Smooth muscle cell (in vitro differentiated cells): Measurements from ENCODE around the gene AP2M1. TPM values are rescaled to one million over a fixed set of nuclear protein-coding genes. Genes with fewer than 3 reads are reported as not detected.
A peak's percentile ranks its signal among the peaks of the same experiment; 100 is the strongest.
"Not testable (repeated sequence)": the region's sequence is repeated elsewhere in the genome, so short reads cannot be mapped to it uniquely, and the experiment has no call there.

ENCODE experiments used
- DNase-seq: peaks from one replicate; lab custom pipeline; 2025; ENCODE audit not compliant: unreplicated experiment; lab: John Stamatoyannopoulos, UW
- H2AFZ ChIP-seq: fragments of 200-600 bp; sonication (generic); 2 replicates; pipeline ENCODE4 v1.6.0; 2016; ENCODE audit warnings: antibody characterized with exemption, low read depth, mild to moderate bottlenecking
- H3F3A ChIP-seq: fragments of 200-600 bp; sonication (generic); 2 replicates; pipeline ENCODE4 v1.6.0; 2017; ENCODE audit warnings: antibody characterized with exemption, low read depth
- H3K27ac ChIP-seq: fragments of 200-600 bp; sonication (generic); 2 replicates; pipeline ENCODE4 v1.5.1; 2016; ENCODE audit warnings: low read depth, mild to moderate bottlenecking
- H3K27me3 ChIP-seq: fragments of 200-600 bp; sonication (generic); 2 replicates; pipeline ENCODE4 v1.6.1; 2016; ENCODE audit warnings: low read depth, mild to moderate bottlenecking
- H3K36me3 ChIP-seq: fragments of 200-600 bp; sonication (generic); 2 replicates; pipeline ENCODE4 v1.5.1; 2016; ENCODE audit warnings: low read depth
- H3K4me1 ChIP-seq: fragments of 200-600 bp; sonication (generic); 2 replicates; pipeline ENCODE4 v1.5.1; 2016; ENCODE audit warnings: low read depth
- H3K4me2 ChIP-seq: fragments of 200-600 bp; sonication (generic); 2 replicates; pipeline ENCODE4 v1.6.0; 2016; ENCODE audit warnings: mild to moderate bottlenecking
- H3K4me3 ChIP-seq: fragments of 200-600 bp; sonication (generic); 2 replicates; pipeline ENCODE4 v1.5.1; 2016; ENCODE audit warnings: mild to moderate bottlenecking
- H3K79me2 ChIP-seq: fragments of 200-600 bp; sonication (generic); 2 replicates; pipeline ENCODE4 v1.6.0; 2016; ENCODE audit warnings: low read depth, mild to moderate bottlenecking
- H3K9ac ChIP-seq: fragments of 200-600 bp; sonication (generic); 2 replicates; pipeline ENCODE4 v1.6.0; 2016; ENCODE audit warnings: low read depth
- H3K9me3 ChIP-seq: fragments of 200-600 bp; sonication (generic); replicated peaks from 2 replicates; pipeline ENCODE4 v1.5.1; 2016; ENCODE audit warnings: low read depth
- H4K20me1 ChIP-seq: fragments of 200-600 bp; sonication (generic); 2 replicates; pipeline ENCODE4 v1.6.0; 2016; ENCODE audit warnings: low read depth
- CTCF ChIP-seq: fragments of 200-600 bp; sonication (generic); IDR thresholded peaks from 2 replicates; pipeline ENCODE4 v1.5.1; 2017; ENCODE audit warnings: borderline replicate concordance, mild to moderate bottlenecking, antibody characterized with exemption; ENCODE audit not compliant: insufficient read depth, poor library complexity, severe bottlenecking
- WGBS: methylation state at CpG from one replicate; pipeline ENCODE4 v1.1.7; 2016; ENCODE audit warnings: low lambda C conversion rate; 5-methylcytosine and 5-hydroxymethylcytosine counted together
- polyA plus RNA-seq: library from polyadenylated mRNA; unstranded; fragments of >200 nt; fragmentation: Nextera tagmentation; extraction: Ambion mirVana; gene quantifications from 2 replicates; pipeline ENCODE4 v1.2.1, GENCODE V29; 2016
- total RNA-seq: library from RNA; depleted of rRNA; stranded (reverse); fragments of >200 nt; gene quantifications from 2 replicates; pipeline ENCODE4 v1.2.3, GENCODE V29; 2014

The AP2M1 gene
- total and polyA plus RNA-seq, 2 experiments from 2014 or later = 444 to 784 TPM

GRCh38 chr3:184149123-184149522 is 25.5 kb upstream of the AP2M1 start:
- Histone ChIP-seq H4K20me1 (no peaks in the 10 kb centered on the region), H3K79me2 (no peaks in the 10 kb centered on the region), H3K4me3 (no peak overlapping the region), H3K36me3 (no peaks in the 10 kb centered on the region), H3K27ac (no peak overlapping the region), H2AFZ (no peak overlapping the region), H3K9me3 (no peaks in the 10 kb centered on the region), H3K4me2 (no peak overlapping the region), H3K4me1 (no peaks in the 10 kb centered on the region), H3F3A (no peaks in the 10 kb centered on the region), H3K9ac (no peak overlapping the region), H3K27me3 (no peaks in the 10 kb centered on the region)
- no peak for TF ChIP-seq CTCF
- 95% methylated on average over 6 of the region's 6 CpGs for WGBS
- DNase-seq = no peak

DNA sequence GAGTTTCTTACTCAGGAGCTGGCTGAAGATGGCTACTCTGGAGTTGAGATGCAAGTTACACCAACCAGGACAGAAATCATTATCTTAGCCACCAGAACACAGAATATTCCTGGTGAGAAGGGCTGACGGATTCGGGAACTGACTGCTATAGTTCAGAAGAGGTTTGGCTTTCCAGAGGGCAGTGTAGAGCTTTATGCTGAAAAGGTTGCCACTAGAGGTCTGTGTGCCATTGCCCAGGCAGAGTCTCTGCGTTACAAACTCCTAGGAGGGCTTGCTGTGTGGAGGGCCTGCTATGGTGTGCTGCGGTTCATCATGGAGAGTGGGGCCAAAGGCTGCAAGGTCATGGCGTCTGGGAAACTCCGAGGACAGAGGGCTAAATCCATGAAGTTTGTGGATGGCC is 24.9 kb upstream of the AP2M1 start:
- H3K9ac ChIP-seq, H4K20me1 ChIP-seq, H3K27me3 ChIP-seq, H3K4me1 ChIP-seq, H3K4me2 ChIP-seq, H3K36me3 ChIP-seq, H3F3A ChIP-seq, H3K79me2 ChIP-seq, H2AFZ ChIP-seq, DNase-seq, H3K9me3 ChIP-seq, H3K27ac ChIP-seq, H3K4me3 ChIP-seq: not testable (repeated sequence)
- WGBS = 75% methylated on average over 6 of the region's 6 CpGs

DNA sequence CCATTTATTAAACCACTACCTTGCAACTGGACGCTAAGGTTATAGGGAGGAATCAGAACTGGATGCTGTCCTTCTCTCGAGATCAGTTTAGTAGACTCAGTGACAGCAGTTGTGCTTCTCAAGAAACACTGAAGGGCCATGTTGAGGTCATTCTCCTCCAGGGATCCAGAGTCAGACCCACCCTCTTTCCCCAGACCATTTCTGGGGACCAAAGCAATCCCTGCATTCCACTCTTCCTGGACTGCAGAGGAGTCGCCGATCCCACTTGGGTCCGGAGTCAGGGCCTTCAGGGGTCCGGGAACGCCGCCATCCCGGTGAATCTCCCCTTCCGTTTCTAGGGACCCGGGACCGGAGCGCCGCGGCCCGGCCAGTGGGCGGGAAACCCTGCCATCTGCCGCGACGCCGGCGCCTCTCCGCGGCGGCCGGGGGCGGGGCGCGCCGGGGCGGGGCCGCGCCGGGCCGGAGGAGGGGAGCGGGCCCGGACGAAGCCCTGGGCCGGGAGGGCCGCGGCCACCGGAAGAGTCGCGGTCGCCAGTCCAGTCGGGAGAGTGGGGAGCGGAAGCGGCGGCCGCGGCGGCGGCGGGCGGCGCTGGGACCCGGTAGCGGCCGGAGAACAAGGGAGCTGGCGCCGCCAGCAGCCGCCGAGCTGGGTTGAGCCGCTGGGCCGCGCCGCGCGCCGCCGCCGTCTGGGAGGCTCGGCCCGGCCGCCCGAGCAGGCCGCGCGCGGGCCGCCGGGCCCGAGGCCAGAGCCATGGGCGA is 19.6 kb upstream of the AP2M1 start, which contains the start of gene DVL3:
DVL3 (plus strand) TSS at position 493 of the 759 bp plus-strand sequence; CDS start at position 752, 259 bp downstream.
- Histone ChIP-seq H3K36me3 (no peaks in the 10 kb centered on the region), H3F3A (peaks cover 15% of the 10 kb centered on the region), H3K4me1 (peaks cover 21% of the 10 kb centered on the region), H3K27me3 (no peaks in the 10 kb centered on the region), H4K20me1 (peaks cover 44% of the 10 kb centered on the region), H3K4me3 (peak within 1 kb of the TSS; percentile 96), H3K27ac (peak within 1 kb of the TSS; percentile 63), H3K9me3 (no peaks in the 10 kb centered on the region), H3K79me2 (peaks cover 44% of the 10 kb centered on the region), H3K4me2 (peak within 1 kb of the TSS; percentile 87), H2AFZ (peak within 1 kb of the TSS; percentile 94), H3K9ac (peak within 1 kb of the TSS; percentile 89)
- TF ChIP-seq CTCF = no peak
- DNase-seq = peak; percentile 44
- WGBS = 2% methylated on average over 62 of the region's 84 CpGs

DNA sequence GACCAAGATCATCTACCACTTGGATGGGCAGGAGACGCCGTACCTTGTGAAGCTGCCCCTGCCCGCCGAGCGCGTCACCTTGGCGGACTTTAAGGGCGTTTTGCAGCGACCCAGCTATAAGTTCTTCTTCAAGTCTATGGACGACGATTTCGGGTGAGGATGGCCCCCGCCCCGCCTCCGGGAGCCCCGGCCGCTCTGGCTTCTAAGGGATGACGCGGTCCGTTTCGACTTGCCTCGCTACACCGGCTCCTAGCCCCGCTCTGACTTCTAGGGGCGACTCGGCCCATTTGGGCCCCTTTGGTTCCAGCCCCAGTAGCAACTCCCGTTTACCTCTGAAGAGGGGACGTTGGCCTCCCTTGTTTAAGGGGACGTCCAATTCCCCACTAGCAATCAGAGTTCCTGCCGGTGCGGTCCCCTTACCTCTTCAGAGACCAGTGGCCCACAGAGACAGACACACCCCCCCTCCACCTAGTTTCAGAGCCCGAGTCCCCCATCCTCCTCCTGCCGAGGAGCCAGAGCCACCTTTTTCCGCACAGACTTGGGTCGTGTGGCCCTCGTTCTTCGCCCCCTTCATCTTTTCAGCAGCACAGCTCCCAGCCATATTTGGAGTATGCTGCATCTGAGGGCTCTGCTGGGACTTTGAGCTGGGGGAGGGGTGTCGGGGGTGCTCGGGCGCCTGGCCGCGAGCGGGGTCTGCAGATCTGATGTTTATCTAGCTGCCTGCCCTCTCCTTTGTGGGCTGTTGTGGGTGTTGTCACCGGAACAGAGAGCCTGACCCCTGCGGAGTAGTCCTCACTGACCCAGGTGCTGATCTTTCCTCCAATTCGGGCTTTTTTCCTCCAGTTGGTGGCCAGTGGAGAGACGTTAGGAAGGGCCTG is 18.8 kb upstream of the AP2M1 start:
- Histone ChIP-seq H3K9me3 (no peaks in the 10 kb centered on the region), H3K27me3 (no peaks in the 10 kb centered on the region), H4K20me1 (peaks cover 52% of the 10 kb centered on the region), H3K36me3 (no peaks in the 10 kb centered on the region), H3F3A (peaks cover 15% of the 10 kb centered on the region), H3K9ac (peak overlapping the region; percentile 89), H3K27ac (peak overlapping the region; percentile 63), H2AFZ (peak overlapping the region; percentile 38), H3K79me2 (peaks cover 52% of the 10 kb centered on the region), H3K4me2 (peak overlapping the region; percentile 87), H3K4me3 (peak overlapping the region; percentile 96), H3K4me1 (peaks cover 21% of the 10 kb centered on the region)
- peak; percentile 41 for DNase-seq
- WGBS = 2% methylated on average over 46 of the region's 47 CpGs
- TF ChIP-seq CTCF = no peak
